Stimulated activated naive CD8-positive, alpha-beta T cell treated with anti-CD3 and anti-CD28 coated beads, Interleukin-15, Interleukin-2, amounts not matched to agents 100 ng/mL and 50 ng/mL, for 24 hours (primary cell): ENCODE data around the gene ITGA3.

Source experiments
- H3K27ac Mint-ChIP-seq: one replicate; pipeline ENCODE4 v1.8.0; 2021; ENCODE audit warnings: mild to moderate bottlenecking, mixed read lengths
- H3K27me3 Mint-ChIP-seq: one replicate; pipeline ENCODE4 v1.8.0; 2021; ENCODE audit warnings: mixed read lengths
- H3K36me3 Mint-ChIP-seq: one replicate; pipeline ENCODE4 v1.8.0; 2021; ENCODE audit warnings: low read depth, mixed read lengths
- H3K4me1 Mint-ChIP-seq: one replicate; pipeline ENCODE4 v1.8.0; 2021; ENCODE audit warnings: low read depth, mixed read lengths
- H3K4me3 Mint-ChIP-seq: one replicate; pipeline ENCODE4 v1.8.0; 2021; ENCODE audit warnings: mild to moderate bottlenecking, mixed read lengths
- H3K9me3 Mint-ChIP-seq: one replicate; pipeline ENCODE4 v1.8.0; 2021; ENCODE audit warnings: mixed read lengths

Gene ITGA3

GRCh38 chr17:50064253-50065001, 8.5 kb downstream of the ITGA3 start:
- H3K27me3 Mint-ChIP-seq: no peaks in the 10 kb centered on the region
- H3K4me1 Mint-ChIP-seq: no peaks in the 10 kb centered on the region
- H3K27ac Mint-ChIP-seq: no peak overlapping the region
- H3K4me3 Mint-ChIP-seq: no peak overlapping the region
- no peaks in the 10 kb centered on the region for H3K36me3 Mint-ChIP-seq
- H3K9me3 Mint-ChIP-seq: no peaks in the 10 kb centered on the region

DNA sequence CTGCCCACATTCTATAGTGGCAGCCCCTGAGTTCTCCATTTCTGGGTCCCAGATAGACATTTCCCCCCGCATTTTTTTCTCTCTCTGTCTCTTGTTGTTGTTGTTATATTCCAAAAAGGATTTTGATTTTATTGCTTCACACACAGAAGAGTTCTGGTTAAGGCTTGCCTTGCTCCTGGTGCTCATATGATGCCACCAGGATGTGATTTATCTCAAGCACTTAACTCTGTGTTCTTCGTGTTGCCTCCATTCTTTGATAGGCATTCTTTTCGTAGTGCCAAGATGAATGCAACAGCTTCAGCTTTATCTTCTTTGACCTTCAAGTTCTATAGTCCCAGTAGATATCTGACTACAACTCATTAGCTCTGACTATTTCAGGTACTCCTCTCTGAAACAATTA, 9.1 kb downstream of the ITGA3 start:
- Mint-ChIP-seq H3K9me3 (no peaks in the 10 kb centered on the region), H3K4me3 (no peak overlapping the region), H3K27me3 (no peaks in the 10 kb centered on the region), H3K4me1 (no peaks in the 10 kb centered on the region), H3K27ac (no peak overlapping the region), H3K36me3 (no peaks in the 10 kb centered on the region)

- Mint-ChIP-seq H3K4me1 (no peaks in the 10 kb centered on the region), H3K27ac (no peak overlapping the region)
Measured at GRCh38 chr17:50066995-50067394, 11.1 kb downstream of the ITGA3 start.

DNA sequence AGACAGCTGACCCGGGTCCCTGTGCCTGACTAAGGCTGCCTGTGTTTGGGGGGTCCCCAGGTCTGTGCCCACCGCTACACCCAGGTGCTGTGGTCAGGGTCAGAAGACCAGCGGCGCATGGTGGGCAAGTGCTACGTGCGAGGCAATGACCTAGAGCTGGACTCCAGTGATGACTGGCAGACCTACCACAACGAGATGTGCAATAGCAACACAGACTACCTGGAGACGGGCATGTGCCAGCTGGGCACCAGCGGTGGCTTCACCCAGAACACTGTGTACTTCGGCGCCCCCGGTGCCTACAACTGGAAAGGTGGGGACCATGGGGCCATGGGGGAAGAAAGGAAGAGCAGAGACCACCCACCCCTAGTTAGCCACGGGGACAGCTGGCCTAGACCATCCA, 12.1 kb downstream of the ITGA3 start:
- H3K36me3 Mint-ChIP-seq: peaks cover 8% of the 10 kb centered on the region
- H3K9me3 Mint-ChIP-seq: peaks cover 4% of the 10 kb centered on the region
- H3K4me3 Mint-ChIP-seq: no peak overlapping the region
- H3K4me1 Mint-ChIP-seq: no peaks in the 10 kb centered on the region
- H3K27ac Mint-ChIP-seq: no peak overlapping the region
- no peaks in the 10 kb centered on the region for H3K27me3 Mint-ChIP-seq

More at GRCh38 chr17:50066995-50067394, 11.1 kb downstream of the ITGA3 start:
- no peak overlapping the region for H3K4me3 Mint-ChIP-seq
- peaks cover 4% of the 10 kb centered on the region for H3K9me3 Mint-ChIP-seq
- H3K27me3 Mint-ChIP-seq: no peaks in the 10 kb centered on the region
- H3K36me3 Mint-ChIP-seq: peaks cover 8% of the 10 kb centered on the region

DNA sequence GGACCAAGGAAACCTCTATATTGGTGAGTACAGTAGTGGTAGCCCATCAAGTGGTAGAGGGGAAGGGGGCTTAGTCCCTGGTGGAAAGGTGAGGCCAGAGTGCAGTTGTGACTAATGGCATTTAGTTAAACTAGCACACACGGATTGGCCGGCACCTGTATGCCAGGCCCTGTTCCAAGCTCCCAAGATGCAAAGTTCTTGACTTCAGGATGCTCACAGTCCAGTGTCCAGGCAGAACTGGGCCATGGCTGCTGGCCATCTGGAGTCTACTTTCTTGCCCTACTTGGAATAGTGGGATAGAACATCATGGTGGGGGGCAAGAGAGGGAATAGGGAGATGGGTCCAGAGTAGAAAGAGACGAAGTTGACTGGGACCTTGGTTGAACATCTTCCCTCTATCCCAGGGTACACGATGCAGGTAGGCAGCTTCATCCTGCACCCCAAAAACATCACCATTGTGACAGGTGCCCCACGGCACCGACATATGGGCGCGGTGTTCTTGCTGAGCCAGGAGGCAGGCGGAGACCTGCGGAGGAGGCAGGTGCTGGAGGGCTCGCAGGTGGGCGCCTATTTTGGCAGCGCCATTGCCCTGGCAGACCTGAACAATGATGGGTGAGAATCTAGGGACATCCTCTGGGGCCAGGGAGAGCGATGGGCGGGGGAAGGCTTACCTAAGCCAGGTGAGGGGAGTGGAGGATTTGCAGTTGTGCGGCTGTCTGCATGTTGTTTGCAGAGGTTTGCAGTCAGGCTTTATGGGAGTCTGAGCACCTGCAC, 15.2 kb downstream of the ITGA3 start:
- Mint-ChIP-seq H3K27ac (no peak overlapping the region), H3K9me3 (peaks cover 4% of the 10 kb centered on the region), H3K36me3 (peaks cover 8% of the 10 kb centered on the region), H3K27me3 (no peaks in the 10 kb centered on the region), H3K4me3 (no peak overlapping the region), H3K4me1 (no peaks in the 10 kb centered on the region)

- Mint-ChIP-seq H3K27ac (no peak overlapping the region), H3K4me1 (no peaks in the 10 kb centered on the region), H3K4me3 (no peak overlapping the region), H3K9me3 (peaks cover 4% of the 10 kb centered on the region), H3K36me3 (peaks cover 8% of the 10 kb centered on the region), H3K27me3 (no peaks in the 10 kb centered on the region)
Measured at GRCh38 chr17:50071692-50072091, 15.8 kb downstream of the ITGA3 start.

GRCh38 chr17:50072130-50072529, 16.2 kb downstream of the ITGA3 start:
- H3K4me1 Mint-ChIP-seq: no peaks in the 10 kb centered on the region
- H3K27ac Mint-ChIP-seq: no peak overlapping the region
- H3K4me3 Mint-ChIP-seq: no peak overlapping the region
- peaks cover 8% of the 10 kb centered on the region for H3K36me3 Mint-ChIP-seq
- H3K27me3 Mint-ChIP-seq: no peaks in the 10 kb centered on the region
- H3K9me3 Mint-ChIP-seq: peaks cover 4% of the 10 kb centered on the region

DNA sequence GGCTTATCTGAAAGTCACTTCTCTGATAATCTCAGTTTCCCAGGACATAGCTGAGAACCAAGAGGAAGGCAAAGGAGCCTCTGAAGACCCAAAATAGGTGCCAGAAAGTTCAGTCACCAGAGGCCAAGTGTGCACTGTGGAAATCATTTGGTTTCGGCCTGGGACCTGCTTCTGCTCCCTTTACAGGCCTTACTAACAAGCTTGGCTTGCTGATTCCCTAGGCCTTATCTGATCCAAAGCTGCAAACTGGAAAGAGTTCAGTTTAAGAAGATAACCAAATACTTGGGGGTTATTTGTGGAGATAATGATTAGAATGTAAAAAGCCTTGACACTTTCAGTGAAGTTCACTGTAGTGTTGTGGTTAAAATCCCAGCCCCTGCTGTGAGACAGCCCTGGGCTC, 17.0 kb downstream of the ITGA3 start:
- H3K4me3 Mint-ChIP-seq: no peak overlapping the region
- no peak overlapping the region for H3K27ac Mint-ChIP-seq
- no peaks in the 10 kb centered on the region for H3K4me1 Mint-ChIP-seq
- H3K27me3 Mint-ChIP-seq: no peaks in the 10 kb centered on the region
- peaks cover 8% of the 10 kb centered on the region for H3K36me3 Mint-ChIP-seq
- H3K9me3 Mint-ChIP-seq: peaks cover 4% of the 10 kb centered on the region

GRCh38 chr17:50074227-50074626, 18.3 kb downstream of the ITGA3 start:
- no peak overlapping the region for H3K27ac Mint-ChIP-seq

DNA sequence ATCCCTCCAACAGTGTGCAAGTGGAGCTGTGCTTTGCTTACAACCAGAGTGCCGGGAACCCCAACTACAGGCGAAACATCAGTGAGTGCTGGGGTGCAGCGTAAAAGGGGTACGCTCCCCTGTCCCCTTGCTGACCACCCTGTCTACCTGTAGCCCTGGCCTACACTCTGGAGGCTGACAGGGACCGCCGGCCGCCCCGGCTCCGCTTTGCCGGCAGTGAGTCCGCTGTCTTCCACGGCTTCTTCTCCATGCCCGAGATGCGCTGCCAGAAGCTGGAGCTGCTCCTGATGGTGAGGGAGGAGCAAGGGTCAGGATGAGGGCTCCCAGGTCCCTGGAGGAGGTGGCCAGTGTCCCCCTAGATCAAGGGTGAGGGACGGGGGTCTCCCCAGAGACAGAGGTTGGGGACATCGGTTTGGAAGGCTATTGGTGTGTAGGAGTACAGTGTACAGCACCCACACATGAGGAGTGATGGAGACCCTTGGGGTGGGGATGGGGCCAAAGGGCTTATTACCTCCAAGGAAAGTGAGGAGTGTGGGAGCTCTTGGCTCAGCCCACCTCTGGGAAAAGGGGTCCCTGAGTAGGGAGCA, 19.6 kb downstream of the ITGA3 start:
- H3K4me3 Mint-ChIP-seq: no peak overlapping the region
- no peaks in the 10 kb centered on the region for H3K4me1 Mint-ChIP-seq
- no peaks in the 10 kb centered on the region for H3K27me3 Mint-ChIP-seq
- no peak overlapping the region for H3K27ac Mint-ChIP-seq
- peaks cover 4% of the 10 kb centered on the region for H3K9me3 Mint-ChIP-seq
- H3K36me3 Mint-ChIP-seq: peaks cover 8% of the 10 kb centered on the region

More at GRCh38 chr17:50074227-50074626, 18.3 kb downstream of the ITGA3 start:
- no peaks in the 10 kb centered on the region for H3K27me3 Mint-ChIP-seq
- peaks cover 8% of the 10 kb centered on the region for H3K36me3 Mint-ChIP-seq
- peaks cover 4% of the 10 kb centered on the region for H3K9me3 Mint-ChIP-seq
- no peaks in the 10 kb centered on the region for H3K4me1 Mint-ChIP-seq
- no peak overlapping the region for H3K4me3 Mint-ChIP-seq

DNA sequence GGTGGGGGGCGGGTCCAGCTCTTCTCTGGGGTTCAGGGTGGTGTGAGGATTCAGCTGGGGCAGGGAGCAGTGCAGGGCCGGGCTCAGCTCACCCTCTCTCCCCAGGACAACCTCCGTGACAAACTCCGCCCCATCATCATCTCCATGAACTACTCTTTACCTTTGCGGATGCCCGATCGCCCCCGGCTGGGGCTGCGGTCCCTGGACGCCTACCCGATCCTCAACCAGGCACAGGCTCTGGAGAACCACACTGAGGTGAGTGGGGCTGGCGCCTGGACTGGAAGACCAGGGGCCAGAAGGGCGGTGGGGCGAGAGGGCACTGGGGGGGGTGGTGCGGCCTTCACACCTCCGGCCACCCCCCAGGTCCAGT, 20.3 kb downstream of the ITGA3 start:
- Mint-ChIP-seq H3K4me1 (no peaks in the 10 kb centered on the region), H3K36me3 (peaks cover 6% of the 10 kb centered on the region), H3K27me3 (no peaks in the 10 kb centered on the region), H3K9me3 (peaks cover 2% of the 10 kb centered on the region), H3K4me3 (no peak overlapping the region), H3K27ac (no peak overlapping the region)

DNA sequence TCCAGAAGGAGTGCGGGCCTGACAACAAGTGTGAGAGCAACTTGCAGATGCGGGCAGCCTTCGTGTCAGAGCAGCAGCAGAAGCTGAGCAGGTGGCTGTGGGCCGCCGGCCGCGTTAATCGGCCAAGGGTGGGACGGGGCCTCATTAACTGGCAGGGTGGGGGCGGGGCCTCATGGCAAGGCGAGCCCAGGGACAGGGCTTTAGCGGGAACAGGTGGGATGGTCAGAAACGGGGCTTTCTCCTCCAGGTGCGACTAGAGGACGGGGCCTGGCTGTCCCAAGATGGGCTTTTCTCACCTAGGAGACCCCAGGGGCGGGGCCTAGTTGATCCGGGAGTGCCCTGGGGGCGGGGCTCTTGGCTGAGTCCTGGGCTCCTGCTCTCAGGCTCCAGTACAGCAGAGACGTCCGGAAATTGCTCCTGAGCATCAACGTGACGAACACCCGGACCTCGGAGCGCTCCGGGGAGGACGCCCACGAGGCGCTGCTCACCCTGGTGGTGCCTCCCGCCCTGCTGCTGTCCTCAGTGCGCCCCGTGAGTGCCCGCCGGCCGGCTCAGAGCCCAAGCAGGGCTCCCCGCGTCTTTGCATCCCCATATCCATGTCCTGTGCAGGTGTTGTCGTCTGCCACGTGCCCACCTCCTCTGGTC, 20.8 kb downstream of the ITGA3 start:
- no peaks in the 10 kb centered on the region for H3K9me3 Mint-ChIP-seq
- H3K27me3 Mint-ChIP-seq: no peaks in the 10 kb centered on the region
- no peak overlapping the region for H3K27ac Mint-ChIP-seq
- no peaks in the 10 kb centered on the region for H3K4me1 Mint-ChIP-seq
- no peak overlapping the region for H3K4me3 Mint-ChIP-seq
- H3K36me3 Mint-ChIP-seq: peaks cover under 1% of the 10 kb centered on the region

DNA sequence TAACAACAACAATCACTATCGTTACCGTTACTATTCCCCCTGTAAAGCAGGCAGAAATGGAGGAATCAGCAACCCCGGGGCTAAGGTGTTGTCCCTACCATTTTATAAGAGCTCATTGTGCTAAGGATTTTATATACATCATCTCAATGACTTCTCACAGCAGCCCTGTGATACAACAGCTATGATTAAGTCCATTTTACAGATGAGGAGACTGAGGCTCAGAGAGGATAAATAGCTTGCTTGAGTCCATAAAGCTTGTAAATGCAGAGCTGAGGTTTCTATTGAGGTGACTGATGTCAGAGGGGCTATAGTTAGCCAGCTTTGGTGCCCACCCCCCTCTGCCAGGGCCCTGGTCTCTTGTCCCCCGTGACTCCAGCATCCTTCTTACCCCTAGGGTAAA, 22.5 kb downstream of the ITGA3 start:
- H3K9me3 Mint-ChIP-seq: no peaks in the 10 kb centered on the region
- H3K27ac Mint-ChIP-seq: no peak overlapping the region
- no peaks in the 10 kb centered on the region for H3K27me3 Mint-ChIP-seq
- H3K4me3 Mint-ChIP-seq: no peak overlapping the region
- no peaks in the 10 kb centered on the region for H3K4me1 Mint-ChIP-seq
- no peaks in the 10 kb centered on the region for H3K36me3 Mint-ChIP-seq

- H3K27ac Mint-ChIP-seq: no peak overlapping the region
- H3K4me1 Mint-ChIP-seq: no peaks in the 10 kb centered on the region
- H3K27me3 Mint-ChIP-seq: no peaks in the 10 kb centered on the region
- no peaks in the 10 kb centered on the region for H3K9me3 Mint-ChIP-seq
- no peak overlapping the region for H3K4me3 Mint-ChIP-seq
- no peaks in the 10 kb centered on the region for H3K36me3 Mint-ChIP-seq
Measured at GRCh38 chr17:50079334-50080095, 23.6 kb downstream of the ITGA3 start.
